NB4 (cell line): Measurements from ENCODE around the gene ISL1.

Source experiments
- DNase-seq: peaks from one replicate; pipeline ENCODE4 v3.0.0; 2010; ENCODE audit warnings: low read depth
- H3K4me3 ChIP-seq: one replicate; pipeline ENCODE4 v1.5.1; 2011; ENCODE audit warnings: mild to moderate bottlenecking, low read depth, low read length, moderate library complexity
- CTCF ChIP-seq: IDR thresholded peaks from one replicate; pipeline ENCODE4 v1.5.1; 2012; ENCODE audit warnings: low read depth, low read length
- MYC ChIP-seq: IDR thresholded peaks from 2 replicates; pipeline ENCODE4 v1.6.1; 2011; ENCODE audit warnings: low read depth, low read length
- POLR2A ChIP-seq: IDR thresholded peaks from 2 replicates; pipeline ENCODE4 v1.6.1; 2011; ENCODE audit warnings: mild to moderate bottlenecking; ENCODE audit not compliant: insufficient read length; ENCODE audit errors: extremely low read depth
- TF ChIP-seq, protein P1 (sequence below): IDR thresholded peaks from 2 replicates; pipeline ENCODE4 v1.6.1; 2011; ENCODE audit warnings: low read depth, low read length

Gene ISL1

DNA sequence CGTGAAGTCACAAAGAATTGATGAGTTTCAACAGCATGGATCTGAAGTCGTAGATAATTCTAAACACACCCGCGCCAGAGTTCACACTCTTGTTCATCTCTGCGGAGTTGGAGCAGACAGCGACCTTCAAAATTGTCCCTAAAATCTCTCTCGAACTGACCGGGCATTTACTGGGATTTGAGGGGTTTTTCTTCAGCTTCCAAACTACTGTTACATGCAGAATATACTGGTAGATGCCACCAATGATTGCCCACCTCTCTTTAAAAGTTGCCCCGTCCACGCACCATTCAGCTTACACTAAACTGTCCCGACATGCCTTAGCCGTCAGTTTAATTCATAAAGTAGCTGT lies 5.2 kb upstream of the ISL1 start:
- TF ChIP-seq MYC (no peak), CTCF (no peak), POLR2A (no peak)
- TF ChIP-seq, protein P1, sequence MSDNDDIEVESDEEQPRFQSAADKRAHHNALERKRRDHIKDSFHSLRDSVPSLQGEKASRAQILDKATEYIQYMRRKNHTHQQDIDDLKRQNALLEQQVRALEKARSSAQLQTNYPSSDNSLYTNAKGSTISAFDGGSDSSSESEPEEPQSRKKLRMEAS: no peak
- H3K4me3 ChIP-seq: no peak overlapping the region
- no peak for DNase-seq

- no peak overlapping the region for H3K4me3 ChIP-seq
- DNase-seq: no peak
- no peak for TF ChIP-seq MYC
- no peak for TF ChIP-seq CTCF
- TF ChIP-seq, protein P1: no peak
- TF ChIP-seq POLR2A: no peak
Measured at GRCh38 chr5:51378448-51379330, 4.6 kb upstream of the ISL1 start.

DNA sequence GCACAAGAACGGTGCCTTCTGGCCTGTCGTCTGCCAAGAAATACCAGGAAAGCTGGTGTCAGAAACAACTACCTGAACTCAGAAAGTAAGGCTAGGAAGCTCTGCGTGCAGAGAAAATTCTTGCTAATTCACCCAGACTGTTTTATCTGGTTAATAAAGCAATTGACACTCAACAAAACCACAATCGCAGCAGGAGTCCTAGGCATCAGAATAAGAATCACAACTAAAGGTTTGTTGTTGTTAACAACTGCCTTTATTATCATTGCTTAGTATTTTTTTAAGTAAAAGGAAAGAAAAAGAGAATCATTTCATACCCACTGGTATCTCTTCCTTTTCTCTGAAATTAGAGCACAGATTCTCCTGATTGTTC lies 3.9 kb upstream of the ISL1 start:
- TF ChIP-seq CTCF (no peak), MYC (no peak), POLR2A (no peak)
- TF ChIP-seq, protein P1: no peak
- DNase-seq: no peak
- H3K4me3 ChIP-seq: no peak overlapping the region

DNA sequence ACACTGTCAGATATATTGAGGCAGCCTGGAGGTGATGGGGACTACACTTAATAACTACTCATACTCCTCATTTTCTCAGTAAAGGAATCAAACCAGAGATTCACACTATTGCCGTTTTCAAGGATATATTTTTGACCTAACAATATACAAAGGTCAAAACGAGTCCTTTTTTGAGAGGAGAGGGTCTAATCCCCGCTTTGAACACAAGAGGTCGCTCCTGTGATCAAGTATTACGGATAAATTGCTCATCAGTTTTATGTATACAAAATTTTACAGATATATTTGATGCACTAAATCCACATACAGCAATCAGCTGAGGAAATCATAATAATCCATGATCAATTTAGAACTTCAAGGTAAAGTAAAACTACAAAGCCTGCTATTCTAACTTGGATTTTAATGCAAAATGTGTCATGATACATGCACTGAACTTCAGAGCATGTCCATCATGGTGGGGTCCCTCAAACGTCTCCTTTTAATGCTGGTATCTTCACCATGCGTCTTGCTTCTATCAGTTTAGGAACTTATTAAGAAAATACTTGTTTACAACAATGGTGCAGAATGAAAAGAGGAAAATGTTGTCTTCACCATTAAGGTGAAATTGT lies 2.5 kb upstream of the ISL1 start:
- DNase-seq: peak; percentile 33
- TF ChIP-seq MYC (no peak), CTCF (peak; percentile 71)
- TF ChIP-seq, protein P1: no peak
- no peak overlapping the region for H3K4me3 ChIP-seq

GRCh38 chr5:51381761-51382474 lies 1.3 kb upstream of the ISL1 start:
- TF ChIP-seq POLR2A (no peak), CTCF (no peak), MYC (no peak)
- H3K4me3 ChIP-seq: no peak overlapping the region
- no peak for DNase-seq
